ENCODE measurements around the gene NINJ2.

The NINJ2 gene

DNA sequence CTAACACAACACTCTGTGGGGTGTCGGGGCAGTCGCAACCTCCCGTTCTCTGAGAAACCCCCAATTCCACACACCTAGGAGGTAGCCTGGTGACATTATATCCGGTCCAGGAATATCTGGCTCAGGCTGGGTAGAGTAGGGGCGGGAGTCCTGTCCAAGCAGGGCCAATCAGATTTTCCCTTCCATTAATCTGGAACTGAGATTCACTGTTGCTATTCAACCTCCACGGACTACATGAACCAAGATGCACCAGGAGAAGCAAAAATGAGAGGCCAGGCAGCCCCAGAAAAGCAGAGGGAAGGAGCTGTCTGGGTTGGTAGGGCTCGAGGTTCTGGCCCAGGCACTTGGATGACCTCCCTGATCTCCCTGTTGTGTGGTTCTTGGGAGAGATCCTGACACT lies 51.0 kb downstream of the NINJ2 start:
- DNase-seq: no peak

DNA sequence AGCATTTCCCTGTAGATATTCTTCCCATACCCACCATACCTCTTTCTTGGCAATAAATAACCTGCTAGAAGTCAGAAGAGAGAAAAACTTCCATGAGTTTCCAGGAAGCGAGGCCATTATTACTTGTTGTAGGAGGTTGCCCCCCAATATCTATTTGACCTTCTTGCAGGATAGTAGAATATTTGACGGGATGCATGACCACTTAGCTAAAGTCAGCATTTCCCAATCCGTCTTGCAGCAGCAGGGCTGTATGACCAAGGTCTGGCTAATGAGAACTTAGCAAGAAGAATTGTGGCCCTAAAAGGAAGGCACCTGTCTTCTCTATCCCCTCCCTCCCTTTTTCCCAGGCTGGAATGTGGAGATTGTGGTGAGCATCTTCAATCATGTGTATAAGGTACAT lies 51.5 kb downstream of the NINJ2 start:
- no peak for DNase-seq

DNA sequence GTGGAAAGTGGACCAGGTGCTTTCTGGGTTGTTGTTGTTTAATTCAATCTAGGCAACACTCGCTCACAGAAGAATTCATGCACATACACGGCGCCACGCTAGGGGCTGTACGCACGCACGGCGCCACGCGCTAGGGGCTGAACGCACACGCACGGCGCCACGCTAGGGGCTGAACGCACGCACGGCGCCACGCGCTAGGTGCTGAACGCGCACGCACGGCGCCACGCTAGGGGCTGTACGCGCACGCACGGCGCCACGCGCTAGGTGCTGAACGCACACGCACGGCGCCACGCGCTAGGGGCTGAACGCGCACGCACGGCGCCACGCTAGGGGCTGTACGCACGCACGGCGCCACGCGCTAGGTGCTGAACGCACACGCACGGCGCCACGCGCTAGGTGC lies 54.3 kb downstream of the NINJ2 start:
- no peak for DNase-seq

DNA sequence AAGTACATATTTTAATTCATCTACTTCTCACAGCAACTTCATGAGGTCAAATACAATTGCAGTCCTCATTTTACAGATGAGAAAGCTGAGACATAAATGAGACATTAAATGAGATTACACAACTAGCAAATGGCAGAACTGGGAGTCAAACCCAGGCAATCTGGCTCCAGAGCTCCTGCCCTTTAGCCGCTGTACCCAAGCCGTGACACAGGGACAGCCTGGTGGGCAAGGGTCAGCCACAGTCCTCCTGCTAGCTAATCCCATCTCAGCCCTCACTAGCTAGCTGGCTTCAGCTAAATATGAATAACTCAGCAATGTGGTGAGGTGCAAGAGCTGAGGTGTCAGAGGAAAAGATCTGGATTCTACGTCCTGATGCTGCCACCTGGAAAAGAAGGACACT lies 54.8 kb downstream of the NINJ2 start:
- no peak for DNase-seq

DNA sequence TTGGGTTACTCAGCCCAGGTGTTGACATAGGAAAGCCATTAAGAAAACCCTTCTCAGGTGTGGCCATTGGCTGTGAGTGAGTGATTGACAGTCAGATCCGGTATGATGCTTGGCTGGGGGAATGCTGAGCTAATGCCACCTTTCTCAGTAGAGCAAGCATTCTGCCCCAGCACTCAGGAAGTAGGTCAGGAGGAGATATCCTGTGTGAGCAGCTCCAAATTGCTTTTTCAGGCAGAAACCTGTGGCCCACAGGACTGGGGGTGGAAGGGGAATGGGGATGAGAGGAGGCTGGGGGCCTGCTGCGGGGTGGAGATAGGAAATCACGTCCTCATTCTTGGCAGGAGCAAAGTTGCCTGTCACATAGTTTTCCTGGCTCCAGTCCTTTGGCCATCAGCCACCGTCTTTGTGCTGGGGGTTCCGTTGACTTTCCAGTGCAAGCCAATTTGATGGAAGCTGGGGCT lies 55.7 kb downstream of the NINJ2 start:
- no peak for DNase-seq

GRCh38 chr12:604956-605355 lies 58.3 kb downstream of the NINJ2 start:
- DNase-seq: no peak

GRCh38 chr12:602700-603068 lies 60.6 kb downstream of the NINJ2 start:
- no peak for DNase-seq

DNA sequence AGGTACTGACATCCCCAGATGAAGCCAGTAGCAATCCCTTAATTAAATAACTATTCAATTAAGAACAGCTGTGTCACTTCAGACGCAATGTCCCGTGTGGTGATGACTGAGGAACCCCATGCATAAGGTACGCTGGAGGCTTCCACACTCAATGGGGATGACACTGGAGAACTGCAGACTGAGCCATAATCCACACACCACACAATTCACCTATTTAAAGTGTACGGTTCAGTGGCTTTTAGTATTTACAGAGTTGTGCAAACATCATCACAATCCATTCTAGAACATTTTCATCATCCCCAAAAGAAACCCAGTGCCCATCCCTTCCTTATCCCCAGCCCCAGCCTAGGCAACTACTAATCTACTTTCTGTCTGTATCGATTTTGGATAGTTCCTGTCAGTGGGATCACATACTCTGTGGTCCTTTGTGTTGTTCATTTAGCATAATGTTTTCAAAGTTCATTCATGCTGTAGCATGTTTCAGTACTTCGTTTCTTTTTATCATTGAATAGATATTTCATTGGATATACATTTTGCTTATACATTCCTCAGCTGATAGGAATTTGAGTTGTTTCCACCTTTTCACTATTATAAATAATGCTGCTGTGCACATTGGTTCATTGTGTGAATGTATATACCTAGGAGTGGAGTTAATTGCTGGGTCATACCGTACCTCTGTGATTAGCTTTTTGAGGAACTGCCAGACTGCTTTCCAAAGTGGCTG lies 61.1 kb downstream of the NINJ2 start:
- DNase-seq: no peak

- no peak for DNase-seq
These were observed 63.5 kb downstream of the NINJ2 start for GRCh38 chr12:599756-600155.

DNA sequence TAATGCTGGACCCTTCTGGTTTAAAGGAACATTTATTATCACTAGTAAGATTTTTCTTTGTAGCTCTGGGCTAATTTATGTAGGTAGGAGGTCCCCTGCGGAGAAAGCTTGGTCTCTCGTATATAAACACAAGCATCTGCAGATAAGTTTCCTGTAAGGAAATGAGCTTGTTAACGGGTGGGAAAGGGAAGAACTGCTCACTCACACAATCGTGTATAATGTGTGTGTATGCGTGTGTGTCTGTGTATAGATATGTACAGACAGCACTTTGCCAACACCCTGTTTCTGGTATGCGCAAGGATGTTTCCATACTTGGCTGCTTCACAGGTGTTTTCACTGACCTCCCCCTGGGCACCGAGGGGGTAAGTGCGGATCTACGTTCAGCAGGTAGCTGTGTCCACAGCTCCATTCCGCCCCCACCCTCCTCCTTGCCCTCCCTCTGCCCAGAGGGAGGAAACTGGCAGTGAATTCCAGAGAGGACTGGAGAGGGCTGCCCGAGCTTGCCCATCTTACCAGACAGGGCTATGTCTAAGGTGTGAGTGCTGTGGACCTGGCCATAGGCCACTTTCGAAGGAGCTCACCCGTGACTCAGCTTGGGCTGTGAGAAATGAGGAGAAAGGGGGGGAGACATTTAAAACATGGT lies 65.2 kb downstream of the NINJ2 start:
- DNase-seq: no peak

DNA sequence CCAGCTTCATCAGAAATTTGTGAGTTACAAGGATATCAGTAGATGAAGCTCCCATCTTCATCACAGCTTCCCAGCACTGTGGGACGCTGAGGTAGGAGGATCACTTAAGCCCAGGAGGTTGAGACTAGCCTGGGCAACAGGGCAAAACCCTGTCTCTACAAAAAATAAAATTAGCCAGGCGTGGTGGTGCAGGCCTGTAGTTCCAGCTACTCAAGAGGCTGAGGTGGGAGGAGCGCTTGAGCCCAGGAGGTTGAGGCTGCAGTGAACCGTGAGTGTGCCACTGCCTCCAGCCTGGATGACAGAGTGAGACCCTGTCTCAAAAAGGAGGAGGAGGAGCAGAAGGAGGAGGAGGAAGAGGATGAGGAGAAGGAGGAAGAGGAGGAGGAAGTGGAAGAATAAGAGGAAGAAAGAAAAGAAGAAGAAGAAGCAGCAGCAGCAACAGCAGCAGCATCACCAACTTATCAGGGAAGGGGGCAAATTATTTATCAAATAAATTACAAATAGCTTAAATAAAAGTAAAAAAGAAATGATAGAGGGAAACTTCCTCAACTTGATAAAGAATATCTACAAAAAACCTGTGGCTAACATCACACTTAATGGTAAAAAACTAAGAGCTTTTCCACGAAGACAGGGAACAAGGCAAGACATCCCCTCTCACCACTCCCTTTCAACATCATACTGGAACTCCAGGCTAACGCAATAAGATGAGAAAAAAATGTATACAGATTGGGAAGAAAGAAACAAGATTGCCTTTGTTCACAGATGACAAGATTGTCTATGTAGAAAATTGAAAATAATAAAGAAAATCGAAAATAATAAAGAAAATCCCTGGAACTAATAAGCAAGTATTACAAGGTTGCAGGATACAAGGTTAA lies 69.6 kb downstream of the NINJ2 start:
- DNase-seq: no peak

DNA sequence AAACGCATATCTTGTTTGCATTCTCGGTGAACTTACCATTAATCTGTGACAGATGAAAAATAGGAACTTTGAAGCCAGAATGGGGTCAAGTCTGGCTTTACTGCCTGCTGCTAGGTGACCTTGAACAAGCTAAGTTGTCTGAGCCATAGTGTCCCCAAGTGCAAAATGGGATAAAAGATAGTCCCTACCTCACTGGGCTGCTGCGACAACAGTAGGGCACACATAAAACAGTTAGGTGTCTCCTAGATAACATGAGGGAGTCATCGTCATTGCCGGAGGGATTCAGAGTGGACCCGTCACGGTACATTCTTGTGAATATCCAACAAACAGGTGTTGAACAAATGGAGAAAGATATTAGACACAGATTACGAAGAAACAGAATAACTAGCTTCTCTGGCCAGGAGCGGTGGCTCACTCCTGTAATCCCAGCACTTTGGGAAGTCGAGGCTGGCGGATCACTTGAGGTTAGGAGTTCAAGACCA lies 71.2 kb downstream of the NINJ2 start:
- no peak for DNase-seq

DNA sequence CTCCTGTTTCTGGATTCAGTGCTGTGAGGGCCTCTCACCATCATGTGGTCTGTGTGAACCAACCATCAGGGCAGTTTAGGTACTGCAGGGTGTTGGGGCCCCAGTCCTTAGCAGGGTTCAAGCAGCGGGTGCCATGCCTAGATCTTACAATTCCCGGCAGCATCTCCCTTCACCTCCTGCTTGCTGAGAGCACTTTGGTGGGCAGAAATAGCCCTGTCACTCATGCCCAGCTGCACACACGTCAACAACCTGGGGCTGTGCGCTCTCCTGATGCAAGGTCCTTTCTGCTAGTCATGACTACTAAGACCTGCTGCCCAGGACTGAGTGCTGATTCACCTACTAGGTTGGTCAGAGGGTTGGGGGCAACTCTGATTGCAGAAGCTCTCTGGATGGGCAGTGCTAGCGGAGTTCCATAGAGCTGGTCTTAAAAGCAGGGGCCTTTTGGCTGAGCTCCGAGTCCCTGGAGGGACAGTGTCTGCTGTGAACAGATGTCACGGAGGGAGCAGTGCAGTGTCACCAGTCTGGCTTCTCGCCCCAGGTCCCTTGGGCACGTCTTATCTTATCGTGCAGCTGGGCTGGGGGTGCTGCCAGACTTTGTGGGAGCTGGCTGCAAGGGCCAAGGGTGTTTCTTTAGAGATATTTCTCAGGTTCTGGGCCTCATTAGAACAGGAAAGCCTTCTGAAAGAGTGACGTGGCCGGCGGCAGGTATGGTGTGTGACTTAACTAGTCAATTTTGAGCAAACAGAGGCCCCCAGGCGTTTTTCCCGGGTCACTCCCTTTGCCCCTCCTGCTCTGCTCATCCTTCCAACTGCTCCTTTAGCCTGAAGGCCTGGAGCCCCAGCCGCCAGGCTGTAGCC lies 71.8 kb downstream of the NINJ2 start:
- DNase-seq: no peak

- no peak for DNase-seq
These were observed 73.0 kb downstream of the NINJ2 start for GRCh38 chr12:590206-590750.

DNA sequence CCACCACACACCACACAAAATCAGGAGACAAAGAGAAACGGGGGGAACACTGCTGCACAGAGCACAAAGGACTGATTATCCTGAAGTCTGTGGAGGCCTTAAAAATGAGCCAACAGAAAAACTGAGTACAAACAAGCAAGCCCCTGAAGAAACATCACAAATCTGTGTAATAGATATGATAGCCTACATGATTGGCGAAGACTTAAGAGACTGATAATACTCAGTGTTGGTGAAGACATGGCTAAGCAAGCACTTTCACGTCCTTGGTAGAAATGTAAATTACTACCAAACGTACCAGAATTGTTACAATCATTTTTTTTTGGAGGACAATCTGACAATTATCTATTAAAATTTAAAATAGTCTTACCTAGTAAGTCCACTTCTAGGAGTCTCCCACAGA lies 74.6 kb downstream of the NINJ2 start:
- no peak for DNase-seq

GRCh38 chr12:588024-588322 lies 75.3 kb downstream of the NINJ2 start:
- no peak for DNase-seq

- no peak for DNase-seq
These were observed 75.9 kb downstream of the NINJ2 start for GRCh38 chr12:587132-588023.

- DNase-seq: peak; percentile 33
These were observed 76.8 kb downstream of the NINJ2 start for GRCh38 chr12:586318-587071.

GRCh38 chr12:585062-586061 lies 77.9 kb downstream of the NINJ2 start:
- DNase-seq: peak; percentile 29

All from activated CD8-positive, alpha-beta memory T cell treated with anti-CD3 and anti-CD28 coated beads, Interleukin-2, amount 50 U/mL, for 48 hours (primary cell).